22Rv1 (cell line): Measurements from ENCODE around the gene TSC1.

ENCODE experiments used
- CTCF ChIP-seq: fragments of 450-650 bp; IDR thresholded peaks from 2 replicates; pipeline ENCODE4 v1.5.1; 2017; ENCODE audit warnings: mild to moderate bottlenecking
- ZFX ChIP-seq: fragments of 450-650 bp; IDR thresholded peaks from 2 replicates; pipeline ENCODE4 v1.6.1; 2017; ENCODE audit warnings: antibody characterized with exemption, borderline replicate concordance

- TF ChIP-seq CTCF, result no peak
- no peak for TF ChIP-seq ZFX
Measured at GRCh38 chr9:132869266-132869665, 75.2 kb downstream of the TSC1 start.
